Right lung (tissue), 5 donors: ENCODE results near the gene GRM1. TPM values are rescaled to one million over a fixed set of nuclear protein-coding genes. Genes with fewer than 3 reads are reported as not detected.

Experiments
- DNase-seq, 2 donors: peaks; one replicate each; pipeline ENCODE4 v3.0.0-alpha.2; 2013
- polyA plus RNA-seq, 5 donors: library from polyadenylated mRNA; unstranded; fragments of 120-200 nt; gene quantifications; one replicate each; pipeline versions ENCODE4 v1.2.1 to v1.2.3, GENCODE V29; 2013; ENCODE audit warnings: inconsistent platforms in 1 of 5, low replicate concordance in 1 of 5; ENCODE audit not compliant: insufficient read length in 5 of 5, insufficient read depth in 1 of 5

GRM1 gene
- polyA plus RNA-seq, 5 donors: 0.04 to 0.09 (median 0.05) TPM

- DNase-seq: no peak
Observed at GRCh38 chr6:146097586-146097985, 68.7 kb downstream of the GRM1 start.

GRCh38 chr6:146100776-146101175 is 71.9 kb downstream of the GRM1 start:
- DNase-seq: no peak

GRCh38 chr6:146103416-146104072 is 74.7 kb downstream of the GRM1 start:
- no peak for DNase-seq

GRCh38 chr6:146106532-146106931 is 77.7 kb downstream of the GRM1 start:
- DNase-seq: no peak

GRCh38 chr6:146110990-146111389 is 82.1 kb downstream of the GRM1 start:
- DNase-seq: no peak

- DNase-seq: no peak
Observed at GRCh38 chr6:146111881-146112450, 83.1 kb downstream of the GRM1 start.

- DNase-seq: no peak
Observed at GRCh38 chr6:146113084-146113623, 84.3 kb downstream of the GRM1 start.

- no peak for DNase-seq
Observed at GRCh38 chr6:146123616-146124015, 94.8 kb downstream of the GRM1 start.

GRCh38 chr6:146127447-146128215 is 98.8 kb downstream of the GRM1 start:
- no peak for DNase-seq

- no peak for DNase-seq
Observed at GRCh38 chr6:146133866-146134265, 105.0 kb downstream of the GRM1 start.

- DNase-seq: no peak
Observed at GRCh38 chr6:146135167-146135566, 106.3 kb downstream of the GRM1 start.

- DNase-seq: no peak
Observed at GRCh38 chr6:146146836-146147235, 118.0 kb downstream of the GRM1 start.

- no peak for DNase-seq
Observed at GRCh38 chr6:146149770-146150169, 120.9 kb downstream of the GRM1 start.

- DNase-seq: no peak
Observed at GRCh38 chr6:146153040-146153758, 124.3 kb downstream of the GRM1 start.

GRCh38 chr6:146154197-146154596 is 125.3 kb downstream of the GRM1 start:
- no peak for DNase-seq

GRCh38 chr6:146161664-146162063 is 132.8 kb downstream of the GRM1 start:
- DNase-seq: no peak

- no peak for DNase-seq
Observed at GRCh38 chr6:146169872-146170271, 141.0 kb downstream of the GRM1 start.

- no peak for DNase-seq
Observed at GRCh38 chr6:146177785-146178184, 148.9 kb downstream of the GRM1 start.

- DNase-seq: no peak
Observed at GRCh38 chr6:146183831-146184230, 155.0 kb downstream of the GRM1 start.

GRCh38 chr6:146184701-146185100 is 155.8 kb downstream of the GRM1 start:
- DNase-seq: no peak

GRCh38 chr6:146189131-146189530 is 160.3 kb downstream of the GRM1 start:
- DNase-seq: no peak

GRCh38 chr6:146190581-146190980 is 161.7 kb downstream of the GRM1 start:
- DNase-seq: no peak
